ENCODE data around the gene ROCK2.

ROCK2 gene

GRCh38 chr2:11243512-11243911 is 100.9 kb downstream of the ROCK2 start:
- no peak overlapping the region for H3K4me3 ChIP-seq (replicated peaks in 1 of 2; ENCODE audit: low read depth in 2 of 2, low read length in 2 of 2)
- no peak for DNase-seq (ENCODE audit: low read depth in 2 of 2)
- no peak for TF ChIP-seq CTCF (IDR thresholded peaks at IDR 0.05; ENCODE audit: low read depth, low read length)

- DNase-seq (ENCODE audit: low read depth in 2 of 2): no peak
- no peak overlapping the region for H3K4me3 ChIP-seq (replicated peaks in 1 of 2; ENCODE audit: low read depth in 2 of 2, low read length in 2 of 2)
- no peak for TF ChIP-seq CTCF (IDR thresholded peaks at IDR 0.05; ENCODE audit: low read depth, low read length)
Measured at GRCh38 chr2:11242542-11243174, 101.8 kb downstream of the ROCK2 start.

- no peak for TF ChIP-seq CTCF (IDR thresholded peaks at IDR 0.05; ENCODE audit: low read depth, low read length)
- DNase-seq (ENCODE audit: low read depth in 2 of 2): no peak
- H3K4me3 ChIP-seq (replicated peaks in 1 of 2; ENCODE audit: low read depth in 2 of 2, low read length in 2 of 2): no peak overlapping the region
Measured at GRCh38 chr2:11241412-11242203, 102.8 kb downstream of the ROCK2 start.

- no peak for TF ChIP-seq CTCF (IDR thresholded peaks at IDR 0.05; ENCODE audit: low read depth, low read length)
- H3K4me3 ChIP-seq (replicated peaks in 1 of 2; ENCODE audit: low read depth in 2 of 2, low read length in 2 of 2): no peak overlapping the region
- peak; percentile 29 to 44 for DNase-seq (ENCODE audit: low read depth in 2 of 2)
Measured at GRCh38 chr2:11239666-11240462, 104.6 kb downstream of the ROCK2 start.

GRCh38 chr2:11239147-11239546 is 105.3 kb downstream of the ROCK2 start:
- no peak for DNase-seq (ENCODE audit: low read depth in 2 of 2)
- no peak for TF ChIP-seq CTCF (IDR thresholded peaks at IDR 0.05; ENCODE audit: low read depth, low read length)
- no peak overlapping the region for H3K4me3 ChIP-seq (replicated peaks in 1 of 2; ENCODE audit: low read depth in 2 of 2, low read length in 2 of 2)

GRCh38 chr2:11237122-11237521 is 107.3 kb downstream of the ROCK2 start:
- TF ChIP-seq CTCF (IDR thresholded peaks at IDR 0.05; ENCODE audit: low read depth, low read length): no peak
- no peak overlapping the region for H3K4me3 ChIP-seq (replicated peaks in 1 of 2; ENCODE audit: low read depth in 2 of 2, low read length in 2 of 2)

More at GRCh38 chr2:11237122-11237521, 107.3 kb downstream of the ROCK2 start:
- DNase-seq (ENCODE audit: low read depth in 2 of 2): no peak
